22Rv1 (cell line): ENCODE results near the gene SKI.

Experiments used
- H3K27ac ChIP-seq: fragments of 450-650 bp; 2 replicates; pipeline ENCODE4 v1.5.1; 2017
- CTCF ChIP-seq: fragments of 450-650 bp; IDR thresholded peaks from 2 replicates; pipeline ENCODE4 v1.5.1; 2017; ENCODE audit warnings: mild to moderate bottlenecking
- ZFX ChIP-seq: fragments of 450-650 bp; IDR thresholded peaks from 2 replicates; pipeline ENCODE4 v1.6.1; 2017; ENCODE audit warnings: antibody characterized with exemption, borderline replicate concordance

Gene SKI

DNA sequence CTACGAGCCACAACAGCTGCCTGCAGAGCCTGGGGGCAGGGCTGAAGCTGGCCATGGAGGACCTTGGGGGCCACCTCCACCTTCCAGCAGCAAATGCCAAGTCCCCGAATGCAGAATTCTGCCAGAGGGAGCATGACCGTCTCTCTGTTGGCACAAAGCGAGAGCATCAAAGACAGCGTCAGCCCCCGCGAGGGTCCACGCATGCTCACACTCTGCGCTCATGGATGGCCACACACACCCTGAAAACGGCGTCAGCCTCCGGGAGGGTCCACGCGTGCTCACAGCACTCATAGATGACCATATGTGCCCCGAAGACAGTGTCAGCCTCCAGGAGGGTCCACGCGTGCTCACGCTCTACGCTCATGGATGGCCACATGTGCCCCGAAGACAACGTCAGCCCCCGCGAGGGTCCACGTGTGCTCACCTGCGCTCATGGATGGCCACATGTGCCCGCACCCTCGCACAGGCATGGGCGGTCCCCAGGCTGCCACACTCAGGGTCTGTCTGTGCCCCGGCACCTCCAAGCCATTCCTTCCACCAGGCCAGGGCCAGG is 116.7 kb downstream of the SKI start:
- TF ChIP-seq ZFX (no peak), CTCF (no peak)

DNA sequence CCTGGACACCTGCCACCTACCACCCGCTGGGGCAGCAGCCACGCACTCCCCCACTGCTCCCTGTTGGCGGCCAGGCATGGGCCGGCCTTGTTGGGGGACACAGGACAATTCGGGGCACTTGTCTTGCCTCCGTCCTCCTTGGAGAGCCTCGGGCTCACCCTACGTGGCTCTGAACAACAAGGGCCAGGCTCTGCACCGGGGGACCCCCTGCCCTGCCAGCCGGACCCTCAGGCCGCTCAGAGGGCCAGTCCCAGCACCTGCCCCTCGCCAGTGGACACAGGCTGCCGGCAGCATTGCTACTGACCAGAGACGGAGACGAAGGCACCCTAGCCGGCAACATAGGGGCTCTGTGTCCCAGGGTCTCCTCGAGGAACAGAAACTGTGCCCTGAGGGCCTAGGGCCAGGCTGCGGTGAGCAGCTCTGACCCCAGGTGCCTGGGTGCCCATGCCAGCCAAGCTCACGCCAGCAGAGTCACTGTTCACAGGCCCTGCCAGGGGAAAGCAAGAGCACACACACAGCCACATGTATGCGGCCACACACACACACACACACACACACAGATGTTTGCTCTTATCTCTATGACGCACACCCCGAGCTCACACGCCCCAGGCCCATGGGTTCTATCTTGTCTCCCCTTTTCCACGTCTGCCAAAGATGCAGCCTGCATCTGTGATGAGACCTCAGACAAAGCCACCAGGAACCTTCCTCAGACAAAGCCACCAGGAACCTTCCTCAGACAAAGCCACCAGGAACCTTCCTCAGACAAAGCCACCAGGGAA is 117.4 kb downstream of the SKI start:
- TF ChIP-seq ZFX (no peak), CTCF (no peak)
- H3K27ac ChIP-seq: no peak overlapping the region

More for the DNA sequence above, 116.7 kb downstream of the SKI start:
- no peak overlapping the region for H3K27ac ChIP-seq

DNA sequence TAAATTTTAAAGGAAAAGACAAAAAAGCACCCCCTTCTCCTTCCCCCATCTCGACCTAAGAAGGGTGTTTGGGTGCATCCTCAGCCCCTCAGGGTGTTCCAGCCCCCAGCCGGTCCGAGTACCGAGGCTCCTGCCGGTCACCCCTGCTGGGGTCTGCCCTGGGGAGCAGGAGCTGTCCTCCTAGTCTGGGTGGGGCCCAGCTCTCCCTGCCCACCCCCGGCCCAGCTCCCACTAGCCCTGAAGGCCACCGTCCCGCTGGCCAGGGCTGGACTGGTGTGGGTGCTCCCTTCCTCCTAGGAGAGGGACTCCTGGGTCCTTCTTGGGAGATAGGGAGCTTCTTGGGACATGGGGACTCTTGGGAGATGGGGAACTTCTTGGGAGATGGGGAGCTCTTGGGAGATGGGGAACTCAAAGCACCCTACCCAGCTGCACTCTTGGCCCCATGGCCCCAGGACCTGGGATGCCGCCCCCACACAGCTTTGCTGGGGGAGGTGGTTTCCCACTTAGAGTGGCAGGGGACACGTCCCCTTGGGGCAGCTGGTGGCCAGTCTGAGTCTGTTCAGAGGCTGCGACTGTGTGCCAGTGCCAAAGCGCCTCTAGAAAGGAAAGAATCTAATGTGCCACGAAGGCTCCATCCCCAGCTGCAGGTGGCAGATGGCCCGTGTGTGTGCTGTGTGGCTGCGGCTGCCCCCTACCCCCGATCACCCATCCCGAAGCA is 118.7 kb downstream of the SKI start:
- TF ChIP-seq CTCF (no peak), ZFX (no peak)
- no peak overlapping the region for H3K27ac ChIP-seq

DNA sequence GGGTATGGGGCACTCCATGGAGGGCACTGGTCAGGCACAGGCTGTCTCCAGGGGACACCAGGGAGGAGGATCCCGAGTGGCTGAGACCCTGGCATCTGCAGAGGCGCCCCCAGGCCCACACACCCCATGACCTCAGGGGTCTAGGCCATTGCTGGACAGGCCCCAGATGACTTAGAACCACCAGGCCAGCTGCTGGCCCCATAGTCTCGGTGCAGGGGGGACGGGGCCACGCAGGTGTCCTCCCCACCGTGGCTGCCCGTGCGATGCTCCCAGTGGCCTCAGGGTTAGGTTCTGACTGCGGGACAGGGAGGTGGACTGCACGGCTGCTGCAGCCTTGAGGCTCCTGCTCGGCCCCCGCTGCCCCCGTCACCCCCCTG is 119.3 kb downstream of the SKI start:
- H3K27ac ChIP-seq: no peak overlapping the region
- TF ChIP-seq ZFX: no peak

- no peak overlapping the region for H3K27ac ChIP-seq
- TF ChIP-seq CTCF (no peak), ZFX (no peak)
Observed at GRCh38 chr1:2347896-2348295, 119.8 kb downstream of the SKI start.

GRCh38 chr1:2348346-2349325 is 120.5 kb downstream of the SKI start:
- TF ChIP-seq ZFX (no peak), CTCF (no peak)

DNA sequence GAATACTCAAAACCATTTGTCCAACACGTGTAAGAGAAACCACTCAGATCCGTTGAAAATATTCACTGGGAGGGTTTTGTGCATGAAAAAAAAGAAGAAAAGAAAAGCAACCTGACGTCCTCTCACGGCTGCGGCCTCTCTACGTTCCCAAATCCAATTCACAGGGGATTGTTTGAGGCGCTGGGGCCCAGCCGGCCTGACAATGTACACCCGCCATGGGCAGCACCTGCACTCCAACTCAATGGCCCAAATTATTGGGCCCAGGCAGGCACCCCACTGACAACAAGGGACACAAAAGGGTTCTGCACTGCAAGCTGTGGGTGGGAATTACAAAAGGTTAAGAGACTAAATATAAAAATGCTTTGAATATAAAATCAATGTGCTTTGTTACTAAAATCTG is 121.7 kb downstream of the SKI start:
- TF ChIP-seq CTCF (no peak), ZFX (no peak)
- no peak overlapping the region for H3K27ac ChIP-seq

More at GRCh38 chr1:2348346-2349325, 120.5 kb downstream of the SKI start:
- H3K27ac ChIP-seq: no peak overlapping the region
